PC-3 (cell line): ENCODE measurements around the gene FAAP100.

ENCODE experiments used
- CTCF ChIP-seq: fragments of 300-600 bp; sonication (generic); conservative IDR thresholded peaks from 2 replicates; pipeline ENCODE4 v1.5.1; 2017; ENCODE audit warnings: antibody characterized with exemption, low read depth, mild to moderate bottlenecking, low read length
- EZH2 ChIP-seq: fragments of 300-600 bp; sonication (generic); IDR thresholded peaks from one replicate; pipeline ENCODE4 v1.6.1; 2017; ENCODE audit warnings: antibody characterized with exemption, mild to moderate bottlenecking, low read length; ENCODE audit not compliant: unreplicated experiment

- no peak for TF ChIP-seq CTCF
- TF ChIP-seq EZH2 = no peak
Observed at GRCh38 chr17:81492202-81492601, 60.0 kb downstream of the FAAP100 start.
